Measurements from ENCODE around the gene PINLYP.
"Not testable (repeated sequence)": the region's sequence is repeated elsewhere in the genome, so short reads cannot be mapped to it uniquely, and the experiment has no call there.

Gene PINLYP

DNA sequence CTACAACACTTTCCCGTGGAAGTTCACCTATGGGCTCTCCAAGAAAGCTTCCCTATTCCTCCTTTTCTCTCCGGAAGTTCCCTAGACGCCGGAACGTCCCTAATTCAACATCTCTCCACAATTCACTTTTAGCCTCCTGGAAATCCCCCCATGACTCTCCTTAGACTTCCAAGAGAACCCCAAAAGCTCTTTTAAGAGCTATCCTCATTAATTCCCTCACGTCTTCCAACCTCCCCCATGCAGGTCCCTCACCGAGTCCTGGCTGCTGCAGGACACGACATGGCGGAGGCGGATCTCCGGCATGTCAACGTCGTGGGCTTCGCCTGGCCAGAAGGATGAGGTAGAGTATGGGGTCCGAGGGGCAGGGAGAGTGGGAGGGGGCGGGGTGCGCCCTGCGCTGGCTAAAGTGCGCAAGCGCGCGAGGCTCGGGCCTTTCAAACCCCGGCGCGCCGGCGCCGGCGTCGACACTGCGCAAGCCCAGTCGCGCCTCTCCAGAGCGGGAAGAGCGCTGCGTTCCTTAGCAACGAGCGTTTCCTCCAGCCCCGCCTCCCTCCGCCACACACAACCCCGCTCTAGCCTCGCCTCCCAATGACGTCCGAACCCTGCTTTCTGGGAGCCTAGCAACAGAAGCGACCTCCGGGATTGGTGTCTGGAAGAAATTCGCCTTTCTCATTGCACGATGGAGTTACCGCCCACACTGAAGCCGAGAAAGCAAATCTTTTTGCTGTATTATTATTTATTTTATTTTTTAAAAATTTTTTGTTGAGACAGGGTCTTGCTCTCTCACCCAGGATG is at the start of gene PINLYP, which contains the start of gene XRCC1:
Gene PINLYP, plus strand, starts transcription at position 646 of the 795 bp plus-strand sequence. CDS start 1,391 bp downstream, outside the sequence.
Gene XRCC1, minus strand, starts transcription at position 372 of the 795 bp plus-strand sequence. Its CDS starts 69 bp downstream, at position 303.
- DNase-seq (ENCODE audit: low read depth in 2 of 2): peak; percentile 91 to 95

DNA sequence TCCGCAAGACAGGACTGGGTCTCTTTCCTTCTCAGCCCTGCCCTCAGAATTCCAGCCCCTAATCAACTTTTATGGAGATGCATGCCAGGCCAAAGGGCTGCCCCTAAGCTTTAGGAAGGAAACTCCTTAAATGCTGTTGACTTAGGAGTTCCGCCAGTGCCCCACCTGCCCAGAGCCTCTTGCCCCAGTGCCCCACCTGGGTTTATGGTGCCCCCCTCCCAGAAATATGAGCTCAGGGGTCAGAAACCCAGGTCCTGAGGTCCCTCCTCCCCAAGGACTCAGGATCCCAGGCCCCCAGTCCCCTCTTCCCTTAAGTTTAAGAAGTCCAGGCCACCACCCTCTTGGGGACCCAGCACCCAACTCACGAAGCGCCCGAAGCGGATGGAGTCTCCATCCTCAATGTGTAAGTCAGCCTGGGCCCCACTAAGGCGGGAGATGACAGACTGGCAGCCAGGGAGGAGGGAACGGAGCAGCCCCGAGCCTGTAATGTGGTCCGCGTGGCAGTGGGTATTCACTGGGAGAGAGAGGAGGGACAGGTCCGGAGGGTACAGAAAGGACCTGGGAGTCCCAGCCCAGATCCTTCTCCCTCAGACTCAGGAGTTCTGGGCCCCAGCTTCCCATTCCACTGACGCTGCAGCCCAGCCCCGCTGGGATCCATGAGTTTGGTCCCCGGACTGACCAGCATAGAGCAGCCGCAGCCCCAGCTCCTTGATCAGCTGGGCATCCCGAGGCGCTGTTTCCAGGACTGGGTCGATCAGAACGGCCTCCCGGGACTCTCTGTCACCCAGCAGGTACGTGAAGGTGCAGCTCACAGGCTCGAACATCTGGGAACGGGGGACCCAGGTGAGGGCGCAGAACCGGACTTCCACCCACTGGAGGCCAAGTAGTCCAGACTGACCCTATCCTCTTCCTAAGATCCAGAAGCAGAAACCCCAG is 49.5 kb upstream of the PINLYP start:
- no peak for DNase-seq (ENCODE audit: low read depth in 2 of 2)

DNA sequence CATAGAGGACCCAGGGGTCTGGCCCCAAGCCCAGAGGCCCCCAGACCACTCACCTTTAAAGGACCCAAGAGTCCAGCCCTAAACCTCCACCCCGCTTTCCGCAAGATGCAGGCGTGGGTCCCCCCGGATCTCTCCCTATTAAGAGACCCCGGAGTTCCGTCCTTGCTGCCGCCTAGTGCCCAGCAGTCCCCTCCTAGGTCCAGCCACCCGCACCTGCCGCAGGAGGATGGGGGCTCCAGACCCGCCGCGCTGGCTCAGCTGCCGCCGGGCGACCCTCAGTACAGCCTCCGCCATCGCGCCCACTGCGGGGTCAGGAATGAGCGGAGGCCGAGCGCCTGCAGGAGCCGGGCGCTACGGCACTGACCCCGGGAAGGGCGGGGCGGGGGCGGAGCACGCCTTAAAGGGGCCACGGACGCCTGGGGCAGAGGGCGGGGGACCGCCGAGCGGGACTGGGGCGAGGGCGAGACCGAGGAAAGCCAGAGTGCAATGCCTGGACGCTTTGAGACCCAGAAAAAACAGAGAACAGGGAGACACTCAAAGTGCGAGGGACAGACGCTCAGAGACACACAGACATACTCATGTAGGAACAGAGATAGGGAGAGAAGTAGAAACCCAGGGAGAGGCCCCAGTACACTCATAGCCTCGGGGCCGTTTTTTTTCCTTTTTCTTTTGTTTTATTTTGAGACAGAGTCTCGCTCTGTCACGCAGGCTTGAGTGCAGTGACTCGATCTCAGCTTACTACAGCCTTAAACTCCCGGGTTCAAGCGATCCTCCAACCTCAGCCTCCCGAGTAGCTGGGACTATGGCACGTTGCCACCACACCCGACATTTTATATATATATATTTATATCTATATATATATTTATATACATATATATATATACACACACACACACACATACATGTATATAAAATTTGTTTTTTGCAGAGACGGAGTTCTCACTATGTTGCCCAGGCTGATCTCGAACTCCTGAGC is 48.4 kb upstream of the PINLYP start, which contains the start of gene ETHE1:
Gene ETHE1, minus strand, starts transcription at position 318 of the 976 bp plus-strand sequence. Its CDS starts 24 bp downstream, at position 294.
- DNase-seq (ENCODE audit: low read depth in 2 of 2): peak; percentile 76 to 78

DNA sequence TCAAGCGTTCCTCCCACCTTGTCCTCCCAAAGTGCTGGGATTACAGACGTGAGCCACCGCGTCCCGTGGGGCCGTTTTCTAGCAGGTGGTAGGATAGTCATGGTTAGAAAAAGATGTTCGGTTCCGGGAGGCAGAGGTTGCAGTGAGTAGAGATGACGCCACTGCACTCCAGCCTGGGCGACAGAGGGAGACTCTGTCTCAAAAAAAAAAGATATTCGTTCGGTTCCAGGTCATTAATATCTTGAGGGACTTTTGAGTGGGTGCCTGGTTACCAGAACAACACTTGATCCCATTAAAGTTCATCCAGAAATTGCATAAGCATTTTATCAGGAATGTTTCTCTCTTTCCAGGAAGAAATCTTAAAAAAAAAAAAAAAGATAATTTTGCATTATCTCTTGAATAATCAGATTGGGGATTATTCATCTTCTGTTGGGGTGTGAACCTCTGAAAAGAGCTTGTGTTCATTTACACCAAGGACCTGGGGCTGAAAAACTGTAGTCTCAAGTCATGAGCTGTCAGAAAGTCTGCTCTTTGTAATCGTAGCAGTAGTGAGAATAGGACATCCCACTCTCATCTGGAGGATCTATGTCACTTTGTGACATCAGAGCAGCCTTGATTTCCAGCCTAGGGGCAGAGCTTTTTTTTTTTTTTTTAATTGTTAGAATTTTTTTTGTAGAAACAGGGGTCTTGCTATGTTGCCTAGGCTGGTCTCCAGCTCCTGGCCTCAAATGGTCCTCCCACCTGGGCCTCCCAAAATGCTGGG is 47.6 kb upstream of the PINLYP start:
- no peak for DNase-seq (ENCODE audit: low read depth in 2 of 2)

DNA sequence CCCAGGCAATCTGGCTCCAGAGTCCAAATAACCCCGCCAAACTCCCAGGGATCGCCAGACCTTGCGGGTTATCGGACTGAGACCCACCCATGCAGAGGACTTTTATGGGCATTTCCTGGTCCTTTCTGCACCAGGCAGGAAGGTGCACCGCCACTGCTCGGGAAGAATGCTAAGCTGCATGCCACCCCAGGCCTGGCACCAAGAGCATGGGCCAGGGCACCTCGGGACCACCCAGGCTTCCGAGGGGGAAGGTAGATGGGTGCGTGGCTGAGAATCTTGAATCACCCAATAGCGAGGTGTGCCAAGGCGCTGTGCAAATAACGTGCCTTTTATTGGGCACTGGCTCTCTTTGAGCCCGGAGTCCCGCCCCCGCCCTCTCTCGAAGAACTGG is 43.0 kb upstream of the PINLYP start:
- DNase-seq (ENCODE audit: low read depth in 2 of 2): peak; percentile 21 to 56

DNA sequence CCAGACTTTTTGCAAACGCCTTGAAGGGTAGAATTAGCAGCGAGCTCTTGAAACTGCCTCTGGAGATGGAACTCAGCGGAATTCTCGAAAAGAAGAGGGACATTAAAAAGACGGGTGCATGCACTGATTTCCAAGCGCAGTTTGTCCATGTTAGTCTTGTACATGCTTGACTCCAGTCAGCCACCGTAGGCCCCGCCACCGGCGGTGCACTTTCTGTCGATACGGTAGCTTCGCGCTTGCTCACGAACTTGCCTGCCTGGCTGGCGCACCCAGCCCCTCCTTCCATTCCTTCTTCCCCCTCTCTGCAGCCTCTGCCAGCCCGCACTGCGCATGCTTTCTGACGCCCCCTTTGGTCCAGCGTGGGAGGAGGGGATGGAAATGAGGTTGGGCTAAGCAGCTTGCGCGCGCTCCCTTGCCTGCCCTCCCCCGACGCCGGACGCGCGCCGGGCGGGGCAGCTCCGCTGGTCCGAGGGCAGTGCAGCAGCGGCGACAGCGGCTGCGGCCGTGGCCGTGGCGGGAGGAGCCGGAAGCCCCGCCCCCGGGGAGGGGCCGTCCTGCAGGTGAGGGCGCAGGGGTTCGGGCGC is 42.5 kb upstream of the PINLYP start, which contains the start of gene ZNF575:
Gene ZNF575, plus strand, starts transcription at position 227 of the 584 bp plus-strand sequence. CDS start 1,235 bp downstream, outside the sequence.
- DNase-seq (ENCODE audit: low read depth in 2 of 2): peak; percentile 77 to 88

DNA sequence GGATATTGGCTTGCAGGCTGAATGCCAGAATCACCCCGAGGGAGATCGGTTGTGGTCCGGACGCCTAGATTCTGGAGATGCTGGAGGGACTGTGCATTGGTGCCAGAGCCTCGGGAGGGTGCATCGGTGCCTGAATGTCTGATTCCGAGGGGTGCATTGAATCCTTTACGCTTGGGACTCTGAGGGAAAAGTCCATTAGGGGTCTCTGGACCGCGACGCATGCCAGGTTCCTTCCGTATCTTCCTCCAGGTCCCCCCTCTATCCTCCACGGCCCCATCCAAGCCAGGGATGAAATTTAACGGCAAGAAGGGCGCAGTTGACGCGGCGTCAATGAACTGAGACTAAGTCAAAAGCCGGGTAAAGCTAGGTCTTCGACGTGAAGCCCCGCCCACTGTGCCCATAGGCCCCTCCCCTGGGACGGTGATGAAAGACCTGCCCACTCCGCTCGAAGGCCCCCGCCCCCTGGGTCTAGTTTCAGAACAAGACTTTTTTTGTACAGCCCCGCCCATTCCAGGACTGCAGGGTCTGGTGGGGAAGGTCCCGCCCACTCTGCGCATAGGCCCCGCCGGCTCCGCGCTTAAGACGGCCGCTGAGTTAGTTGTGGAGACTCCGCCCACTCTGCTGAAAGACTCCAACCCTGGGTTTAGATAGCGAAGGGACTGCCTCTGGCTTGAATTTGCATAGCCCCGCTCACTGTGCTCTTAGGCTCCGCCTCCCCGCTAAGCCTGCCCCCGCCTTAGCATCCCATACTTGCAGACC is 41.9 kb upstream of the PINLYP start:
- DNase-seq (ENCODE audit: low read depth in 2 of 2): peak; percentile 90 to 97

DNA sequence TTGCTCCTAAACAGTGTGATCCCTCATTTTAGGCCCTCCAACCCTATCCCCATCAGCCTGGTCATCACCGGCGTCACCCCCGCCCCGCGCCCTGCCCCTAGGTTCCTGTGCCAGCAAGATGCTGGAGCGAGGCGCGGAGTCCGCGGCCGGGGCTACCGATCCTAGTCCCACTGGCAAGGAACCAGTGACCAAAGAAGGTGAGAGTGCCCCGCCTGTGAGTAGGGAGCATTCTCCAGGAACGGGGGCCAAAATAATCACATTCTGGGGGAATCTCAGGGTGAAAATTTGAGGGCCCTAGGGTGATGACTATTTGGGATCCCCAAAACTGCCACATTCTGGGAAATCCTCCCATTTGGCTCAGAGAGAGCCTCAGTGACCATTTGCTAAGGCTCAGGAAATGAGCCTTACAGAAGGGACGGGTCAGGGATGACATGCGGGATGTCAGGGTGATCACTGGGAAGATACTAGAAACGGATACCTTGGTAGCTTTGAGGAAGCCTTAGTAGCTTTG is 41.2 kb upstream of the PINLYP start:
- DNase-seq (ENCODE audit: low read depth in 2 of 2): no peak

DNA sequence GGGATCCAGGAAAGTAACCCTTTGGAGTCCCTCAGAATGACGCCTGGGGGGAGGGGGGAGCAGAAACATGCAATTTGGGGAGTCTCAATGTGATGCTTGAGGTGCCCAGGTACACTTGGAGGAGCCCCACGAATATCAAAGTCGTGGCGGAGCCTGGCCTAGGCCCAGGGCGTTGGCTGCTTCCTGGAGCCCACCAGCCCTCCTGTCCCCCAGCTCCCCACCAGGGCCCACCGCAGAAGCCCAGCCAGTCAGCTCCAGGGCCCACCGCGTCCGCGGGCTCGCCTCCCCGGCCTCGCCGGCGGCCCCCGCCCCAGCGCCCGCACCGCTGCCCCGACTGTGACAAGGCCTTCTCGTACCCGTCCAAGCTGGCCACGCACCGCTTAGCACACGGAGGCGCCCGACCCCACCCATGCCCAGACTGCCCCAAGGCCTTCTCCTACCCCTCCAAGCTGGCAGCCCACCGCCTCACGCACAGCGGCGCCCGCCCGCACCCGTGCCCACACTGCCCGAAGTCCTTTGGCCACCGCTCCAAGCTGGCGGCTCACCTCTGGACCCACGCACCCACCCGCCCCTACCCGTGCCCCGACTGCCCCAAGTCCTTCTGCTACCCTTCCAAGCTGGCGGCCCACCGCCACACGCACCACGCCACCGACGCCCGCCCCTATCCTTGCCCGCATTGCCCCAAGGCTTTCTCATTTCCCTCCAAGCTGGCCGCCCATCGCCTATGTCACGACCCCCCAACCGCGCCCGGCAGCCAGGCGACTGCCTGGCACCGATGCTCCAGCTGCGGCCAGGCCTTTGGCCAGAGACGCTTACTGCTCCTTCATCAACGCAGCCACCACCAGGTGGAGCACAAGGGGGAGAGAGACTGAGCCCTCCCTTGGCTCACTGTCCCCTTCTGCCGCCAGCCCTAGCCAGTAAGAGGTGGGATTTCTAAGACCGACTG is 40.5 kb upstream of the PINLYP start:
- DNase-seq (ENCODE audit: low read depth in 2 of 2): peak in 1 of 2 donors; percentile 18

DNA sequence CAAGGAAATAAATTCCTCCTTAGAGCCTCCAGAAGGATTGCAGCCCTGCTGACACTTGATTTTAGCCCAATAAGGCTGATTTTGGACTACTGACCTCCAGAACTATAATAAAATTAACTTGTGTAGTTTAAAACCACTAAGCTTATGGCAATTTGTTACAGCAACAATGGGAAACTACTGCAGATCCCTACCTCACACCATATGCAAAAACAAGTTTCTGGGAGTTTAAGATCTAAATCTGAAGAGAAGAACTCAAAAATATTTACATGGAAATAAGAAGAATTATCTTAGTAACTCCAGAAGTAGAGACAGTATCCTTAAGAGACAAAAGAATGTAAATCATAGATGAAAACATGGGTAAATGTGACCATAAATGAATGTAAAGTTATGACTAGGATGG is 36.7 kb upstream of the PINLYP start:
- no peak for DNase-seq (ENCODE audit: low read depth in 2 of 2)

DNA sequence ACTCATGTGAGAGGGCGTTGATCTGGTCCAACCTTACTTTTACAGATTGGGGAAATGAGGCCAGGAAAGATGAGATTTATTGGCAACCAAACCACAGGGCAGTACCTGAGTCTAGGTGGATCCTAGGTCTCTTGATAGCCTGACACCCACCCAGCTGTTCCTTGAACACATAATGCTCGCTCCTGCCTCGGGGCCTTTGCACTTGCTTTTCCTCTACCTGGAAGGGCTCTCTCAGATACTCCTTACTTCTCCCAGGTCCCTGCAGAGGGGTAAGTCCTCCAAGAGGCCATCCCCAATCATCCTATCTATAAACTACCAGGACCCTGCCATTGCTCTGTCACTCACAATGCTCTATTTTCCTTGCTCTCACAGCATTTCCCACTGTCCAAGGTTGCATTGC is 35.2 kb upstream of the PINLYP start:
- no peak for DNase-seq (ENCODE audit: low read depth in 2 of 2)

DNA sequence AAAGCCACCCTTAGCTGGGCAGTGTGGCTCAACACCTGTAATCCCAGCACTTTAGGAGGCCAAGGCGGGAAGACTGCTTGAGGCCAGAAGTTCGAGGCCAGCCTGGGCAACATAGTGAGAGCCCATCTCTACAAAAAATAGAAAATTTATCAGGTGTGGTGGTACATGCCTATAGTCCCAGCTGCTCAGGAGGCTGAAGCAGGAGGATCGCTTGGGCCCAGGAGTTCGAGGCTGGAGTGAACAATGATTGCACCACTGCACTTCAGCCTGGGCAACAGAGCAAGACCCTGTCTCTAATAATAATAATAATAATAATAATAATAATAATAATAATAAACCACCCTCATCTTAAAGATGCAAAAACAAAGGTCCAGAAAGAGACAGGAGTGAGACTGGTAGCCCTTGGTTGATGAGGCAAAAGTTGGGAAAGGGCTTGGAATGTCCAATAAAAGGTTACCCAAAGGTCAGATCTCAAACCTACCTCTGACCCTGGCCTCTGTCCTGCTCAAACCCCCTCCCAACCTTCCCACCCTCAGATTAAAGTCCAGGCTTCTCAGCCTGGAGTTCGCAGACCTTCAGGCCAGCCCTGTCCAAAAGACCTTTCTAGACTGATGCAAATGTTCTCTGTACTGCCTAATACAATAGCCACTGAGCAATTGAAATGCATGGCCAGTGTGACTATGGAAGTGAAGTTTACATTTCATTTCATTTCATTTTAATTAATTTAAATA is 33.5 kb upstream of the PINLYP start:
- DNase-seq (ENCODE audit: low read depth in 2 of 2): no peak

DNA sequence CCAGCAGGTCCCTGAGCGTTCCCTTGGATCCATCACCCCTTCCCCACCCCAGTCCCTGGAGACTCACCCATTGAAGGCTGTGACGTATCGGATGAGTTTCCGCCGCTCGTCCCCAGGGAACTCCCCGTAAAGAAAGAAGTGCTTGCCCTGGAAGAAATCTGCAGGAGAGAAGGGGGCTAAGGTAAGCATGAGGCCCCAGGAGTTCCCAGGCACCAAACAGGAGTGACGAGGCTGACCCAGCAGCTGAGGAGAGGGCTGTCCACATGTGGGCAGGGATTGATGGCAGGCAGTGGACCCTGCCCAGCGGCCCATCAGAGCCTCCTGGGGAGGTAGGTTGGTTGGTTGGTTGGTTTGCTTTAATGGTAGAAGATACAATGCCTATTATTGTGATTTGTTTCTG is 31.5 kb upstream of the PINLYP start:
- DNase-seq (ENCODE audit: low read depth in 2 of 2): no peak

DNA sequence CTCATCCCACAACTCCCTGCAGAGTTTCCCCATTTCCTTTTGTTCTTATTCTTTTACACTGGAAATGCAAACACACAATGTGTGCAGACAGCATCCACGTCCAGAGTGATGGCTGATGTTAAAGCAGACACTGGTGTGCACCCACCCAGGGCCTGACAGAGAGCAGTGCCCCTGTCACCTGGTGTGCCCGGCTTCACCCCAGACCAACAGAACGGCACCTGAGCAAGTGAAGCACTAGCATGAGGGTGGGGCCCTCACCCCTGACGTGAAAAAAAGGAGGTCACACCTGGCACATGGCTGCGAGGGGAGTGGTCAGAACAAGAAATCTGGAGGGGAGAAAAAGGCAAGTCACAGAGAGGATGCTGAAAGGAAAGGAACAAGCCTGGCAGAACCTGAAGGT is 30.3 kb upstream of the PINLYP start:
- DNase-seq (ENCODE audit: low read depth in 2 of 2): no peak

DNA sequence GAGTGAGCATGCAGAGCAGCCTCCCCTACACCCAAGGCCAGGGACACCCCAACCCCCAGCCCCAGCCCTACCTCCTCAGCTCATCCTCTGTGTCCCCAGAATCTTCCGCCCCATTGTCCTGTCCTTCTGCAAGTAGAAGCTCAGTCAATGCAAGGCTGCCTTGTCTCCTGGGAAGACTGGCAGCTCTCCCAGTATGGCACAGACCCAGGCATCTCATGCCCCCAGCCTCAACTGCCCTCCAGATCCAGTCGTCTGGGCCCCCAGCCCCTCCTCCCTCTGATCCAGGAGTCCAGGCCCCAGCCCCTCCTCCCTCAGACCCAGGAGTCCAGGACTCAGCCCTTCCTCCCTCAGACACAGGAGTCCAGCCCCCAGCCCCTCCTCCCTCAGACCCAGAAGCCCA is 29.6 kb upstream of the PINLYP start:
- DNase-seq (ENCODE audit: low read depth in 2 of 2): no peak

DNA sequence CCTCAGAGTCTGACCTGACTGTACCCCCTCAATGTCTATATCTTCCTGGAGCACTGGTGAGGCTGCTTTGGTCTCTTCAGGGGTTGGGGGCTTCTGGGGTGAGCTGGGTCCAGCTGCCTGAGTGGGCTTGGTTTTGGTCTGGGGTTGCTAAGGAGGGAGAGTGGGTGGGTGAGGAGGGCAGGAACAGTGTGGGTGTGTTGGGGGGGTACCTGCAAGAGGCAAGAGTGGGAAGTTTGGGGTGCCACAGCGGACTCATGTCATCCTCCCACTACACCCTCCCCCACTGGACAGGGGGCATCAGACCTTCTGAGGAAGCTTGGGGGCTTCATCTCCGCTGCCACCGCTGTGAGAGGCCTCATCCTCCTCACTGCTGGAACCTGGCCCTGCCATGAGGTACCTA is 29.0 kb upstream of the PINLYP start:
- DNase-seq (ENCODE audit: low read depth in 2 of 2): no peak

DNA sequence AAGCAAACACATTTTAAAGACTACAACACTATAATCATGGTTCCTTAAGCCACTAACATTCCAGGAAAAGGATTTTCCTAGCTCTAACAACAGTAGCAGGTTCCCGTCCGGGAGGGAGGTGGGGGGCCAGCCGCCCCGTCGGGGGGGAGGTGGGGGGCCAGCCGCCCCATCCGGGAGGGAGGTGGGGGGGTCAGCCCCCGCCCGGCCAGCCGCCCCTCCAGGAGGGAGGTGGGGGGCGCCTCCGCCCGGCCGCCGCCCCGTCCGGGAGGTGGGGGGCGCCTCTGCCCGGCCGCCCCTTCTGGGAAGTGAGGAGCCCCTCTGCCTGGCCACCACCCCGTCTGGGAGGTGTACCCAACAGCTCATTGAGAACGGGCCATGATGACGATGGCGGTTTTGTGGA is 27.7 kb upstream of the PINLYP start:
- not testable (repeated sequence) for DNase-seq (ENCODE audit: low read depth in 2 of 2)

Measured in stimulated activated CD8-positive, alpha-beta memory T cell treated with anti-CD3 and anti-CD28 coated beads, Interleukin-2, amount 100 ng/mL, for 48 hours (primary cell).